Measurements from ENCODE around the gene PROM1. TPM values are rescaled to one million over a fixed set of nuclear protein-coding genes. Genes with fewer than 3 reads are reported as not detected.

The PROM1 gene
- total RNA-seq, 1 experiment from 2014 or later, result not detected

DNA sequence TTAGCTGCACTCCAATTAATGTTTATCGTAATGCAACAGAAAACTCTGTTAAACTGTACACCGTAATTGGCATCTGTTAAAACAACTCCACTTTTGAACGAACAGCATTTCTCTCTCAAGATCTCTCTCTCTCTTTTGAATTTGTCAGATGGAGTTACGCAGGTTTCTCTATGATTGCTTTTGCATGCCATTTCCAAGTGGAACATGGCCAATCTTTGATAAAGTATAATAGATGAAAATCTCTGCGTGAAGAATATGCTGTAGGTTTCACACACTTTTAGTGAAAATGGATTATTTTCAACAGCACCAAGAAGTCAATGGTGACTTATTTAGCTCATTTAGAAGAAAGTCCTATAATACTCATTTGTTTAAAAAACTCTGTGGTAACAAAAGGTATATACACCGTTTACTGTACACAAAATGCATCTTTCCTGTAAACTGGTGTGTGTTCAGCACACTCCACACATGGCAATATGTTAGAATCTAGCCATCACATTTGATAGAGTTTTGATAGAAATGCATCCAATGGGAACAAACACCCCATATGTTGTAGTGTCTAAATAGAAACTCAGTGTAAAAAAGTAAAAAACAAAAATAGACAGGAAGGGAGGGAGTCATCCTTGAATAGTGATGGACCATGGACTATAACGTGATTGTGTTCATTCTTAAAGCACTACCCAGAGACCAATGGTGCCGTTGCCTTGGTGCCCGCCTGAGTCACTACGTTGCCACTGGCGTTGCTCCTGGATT, 115.1 kb downstream of the PROM1 start:
- Histone ChIP-seq H3K4me2 (ENCODE audit: low read length) (no peak overlapping the region), H3K27me3 (ENCODE audit: low read length) (no peaks in the 10 kb centered on the region), H3K4me3 (ENCODE audit: low read length) (no peak overlapping the region), H2AFZ (ENCODE audit: low read length) (no peak overlapping the region), H3K27ac (ENCODE audit: low read length) (no peak overlapping the region), H3K4me1 (ENCODE audit: insufficient read depth, low read length) (no peaks in the 10 kb centered on the region), H3K79me2 (ENCODE audit: low read length) (no peaks in the 10 kb centered on the region), H3K36me3 (ENCODE audit: low read depth, low read length) (no peaks in the 10 kb centered on the region), H3K9me2 (replicated peaks; ENCODE audit: low read length) (no peaks in the 10 kb centered on the region), H3K9me3 (ENCODE audit: low read length) (no peaks in the 10 kb centered on the region), H4K20me1 (ENCODE audit: low read length) (no peaks in the 10 kb centered on the region), H3K9ac (ENCODE audit: low read length) (no peak overlapping the region), H3F3A (ENCODE audit: low read length, unreplicated experiment) (no peaks in the 10 kb centered on the region)
- ChIA-PET CTCF (no interaction called here), POLR2A (ENCODE audit: unreplicated experiment) (no interaction called here)
- intact Hi-C loops (cut with micrococcal nuclease), result no loop called here
- no peak for ATAC-seq
- no TSS peak for BruUV-seq (replicated peaks)
- TF ChIP-seq EZH2phosphoT487 (IDR thresholded peaks at IDR 0.05; ENCODE audit: borderline replicate concordance, low read length) (no peak), EZH2 (IDR thresholded peaks at IDR 0.05; ENCODE audit: low read length, unreplicated experiment) (no peak)
- TF ChIP-seq, protein P1, sequence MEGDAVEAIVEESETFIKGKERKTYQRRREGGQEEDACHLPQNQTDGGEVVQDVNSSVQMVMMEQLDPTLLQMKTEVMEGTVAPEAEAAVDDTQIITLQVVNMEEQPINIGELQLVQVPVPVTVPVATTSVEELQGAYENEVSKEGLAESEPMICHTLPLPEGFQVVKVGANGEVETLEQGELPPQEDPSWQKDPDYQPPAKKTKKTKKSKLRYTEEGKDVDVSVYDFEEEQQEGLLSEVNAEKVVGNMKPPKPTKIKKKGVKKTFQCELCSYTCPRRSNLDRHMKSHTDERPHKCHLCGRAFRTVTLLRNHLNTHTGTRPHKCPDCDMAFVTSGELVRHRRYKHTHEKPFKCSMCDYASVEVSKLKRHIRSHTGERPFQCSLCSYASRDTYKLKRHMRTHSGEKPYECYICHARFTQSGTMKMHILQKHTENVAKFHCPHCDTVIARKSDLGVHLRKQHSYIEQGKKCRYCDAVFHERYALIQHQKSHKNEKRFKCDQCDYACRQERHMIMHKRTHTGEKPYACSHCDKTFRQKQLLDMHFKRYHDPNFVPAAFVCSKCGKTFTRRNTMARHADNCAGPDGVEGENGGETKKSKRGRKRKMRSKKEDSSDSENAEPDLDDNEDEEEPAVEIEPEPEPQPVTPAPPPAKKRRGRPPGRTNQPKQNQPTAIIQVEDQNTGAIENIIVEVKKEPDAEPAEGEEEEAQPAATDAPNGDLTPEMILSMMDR (conservative IDR thresholded peaks at IDR 0.05; ENCODE audit: low read depth, low read length), result no peak
- DNase-seq, result no peak

DNA sequence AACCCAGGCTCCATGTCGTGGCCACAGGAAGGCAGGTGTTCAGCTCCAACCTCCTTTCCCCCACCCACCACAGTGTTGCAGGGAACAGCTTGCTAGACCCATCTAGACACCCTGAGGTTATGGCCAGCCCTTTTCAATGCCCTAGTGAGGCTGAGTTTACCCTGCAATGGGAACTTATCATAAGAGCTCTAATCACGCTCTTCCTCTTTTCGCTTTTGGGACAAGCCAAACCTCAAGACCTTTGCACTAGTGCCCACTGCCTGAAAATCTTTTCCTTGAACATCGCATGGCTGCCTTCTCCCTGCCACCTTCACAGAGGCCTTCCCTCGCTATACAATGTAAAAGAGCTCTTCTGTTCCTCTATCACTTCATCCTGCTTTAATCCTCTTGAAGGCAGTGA, 118.5 kb downstream of the PROM1 start:
- intact Hi-C loops (cut with micrococcal nuclease), result no loop called here
- CTCF ChIA-PET, result no interaction called here
- H3K9me2 ChIP-seq (replicated peaks; ENCODE audit: low read length), result no peaks in the 10 kb centered on the region
- H3K36me3 ChIP-seq (ENCODE audit: low read depth, low read length), result no peaks in the 10 kb centered on the region; the same call in 1 of the 2 replicates
- no peaks in the 10 kb centered on the region for H3K4me1 ChIP-seq (ENCODE audit: insufficient read depth, low read length)
- no TSS peak for BruUV-seq (replicated peaks)
- no peaks in the 10 kb centered on the region for H3F3A ChIP-seq (ENCODE audit: low read length, unreplicated experiment)
- no peaks in the 10 kb centered on the region for H3K79me2 ChIP-seq (ENCODE audit: low read length)
- no peak overlapping the region for H2AFZ ChIP-seq (ENCODE audit: low read length)
- no peaks in the 10 kb centered on the region for H4K20me1 ChIP-seq (ENCODE audit: low read length)
- H3K4me2 ChIP-seq (ENCODE audit: low read length), result no peak overlapping the region
- POLR2A ChIA-PET (ENCODE audit: unreplicated experiment), result no interaction called here
- H3K4me3 ChIP-seq (ENCODE audit: low read length), result no peak overlapping the region
- no peak for TF ChIP-seq EZH2 (IDR thresholded peaks at IDR 0.05; ENCODE audit: low read length, unreplicated experiment)
- TF ChIP-seq, protein P1 (conservative IDR thresholded peaks at IDR 0.05; ENCODE audit: low read depth, low read length), result no peak
- TF ChIP-seq EZH2phosphoT487 (IDR thresholded peaks at IDR 0.05; ENCODE audit: borderline replicate concordance, low read length), result no peak
- ATAC-seq (no peak), DNase-seq (no peak)
- no peak overlapping the region for H3K9ac ChIP-seq (ENCODE audit: low read length)
- H3K9me3 ChIP-seq (ENCODE audit: low read length), result no peaks in the 10 kb centered on the region
- H3K27me3 ChIP-seq (ENCODE audit: low read length), result no peaks in the 10 kb centered on the region
- H3K27ac ChIP-seq (ENCODE audit: low read length), result no peak overlapping the region

DNA sequence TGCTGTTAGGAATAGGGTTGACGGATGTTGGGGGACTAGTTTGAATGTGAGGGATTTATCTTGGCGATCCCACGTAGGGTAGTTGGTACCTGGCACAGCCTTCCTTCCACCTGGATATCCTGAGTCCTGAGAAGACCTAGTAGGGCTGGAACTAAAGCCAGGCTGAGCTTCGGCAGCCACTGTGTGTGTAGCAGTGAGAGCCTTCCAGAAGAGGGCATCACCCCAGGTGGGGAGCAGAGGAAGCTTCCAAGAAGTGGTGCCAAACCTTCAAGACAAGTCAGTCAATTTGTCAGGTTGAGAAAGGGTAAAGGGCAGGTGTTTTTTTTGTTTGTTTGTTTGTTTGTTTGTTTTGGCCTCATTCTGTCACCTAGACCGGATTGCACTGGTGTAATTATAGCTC, 119.7 kb downstream of the PROM1 start:
- H3K79me2 ChIP-seq (ENCODE audit: low read length), result no peaks in the 10 kb centered on the region
- H3K4me3 ChIP-seq (ENCODE audit: low read length), result no peak overlapping the region
- DNase-seq (peak; percentile 25), ATAC-seq (no peak)
- H3F3A ChIP-seq (ENCODE audit: low read length, unreplicated experiment), result no peaks in the 10 kb centered on the region
- TF ChIP-seq EZH2 (IDR thresholded peaks at IDR 0.05; ENCODE audit: low read length, unreplicated experiment) (no peak), EZH2phosphoT487 (IDR thresholded peaks at IDR 0.05; ENCODE audit: borderline replicate concordance, low read length) (no peak)
- TF ChIP-seq, protein P1 (conservative IDR thresholded peaks at IDR 0.05; ENCODE audit: low read depth, low read length), result peak; percentile 29
- H3K9me3 ChIP-seq (ENCODE audit: low read length), result no peaks in the 10 kb centered on the region
- H3K27me3 ChIP-seq (ENCODE audit: low read length), result no peaks in the 10 kb centered on the region
- no peaks in the 10 kb centered on the region for H3K4me1 ChIP-seq (ENCODE audit: insufficient read depth, low read length)
- no peaks in the 10 kb centered on the region for H4K20me1 ChIP-seq (ENCODE audit: low read length)
- H3K36me3 ChIP-seq (ENCODE audit: low read depth, low read length), result no peaks in the 10 kb centered on the region; the same call in 1 of the 2 replicates
- no peak overlapping the region for H3K27ac ChIP-seq (ENCODE audit: low read length)
- no peak overlapping the region for H2AFZ ChIP-seq (ENCODE audit: low read length)
- H3K9me2 ChIP-seq (replicated peaks; ENCODE audit: low read length), result no peaks in the 10 kb centered on the region
- BruUV-seq (replicated peaks), result no TSS peak
- no peak overlapping the region for H3K9ac ChIP-seq (ENCODE audit: low read length)
- H3K4me2 ChIP-seq (ENCODE audit: low read length), result no peak overlapping the region
- ChIA-PET CTCF (no interaction called here), POLR2A (ENCODE audit: unreplicated experiment) (no interaction called here)
- intact Hi-C loops (cut with micrococcal nuclease), result loop anchor here (5.0 kb wide), 1 partner anchor 303 kb away; no protein-coding TSS in a partner anchor
